ENCODE measurements around the gene SPEM2. TPM values are rescaled to one million over a fixed set of nuclear protein-coding genes. Genes with fewer than 3 reads are reported as not detected.

SPEM2 gene
- total RNA-seq, 1 donor from 2014 or later, result not detected

DNA sequence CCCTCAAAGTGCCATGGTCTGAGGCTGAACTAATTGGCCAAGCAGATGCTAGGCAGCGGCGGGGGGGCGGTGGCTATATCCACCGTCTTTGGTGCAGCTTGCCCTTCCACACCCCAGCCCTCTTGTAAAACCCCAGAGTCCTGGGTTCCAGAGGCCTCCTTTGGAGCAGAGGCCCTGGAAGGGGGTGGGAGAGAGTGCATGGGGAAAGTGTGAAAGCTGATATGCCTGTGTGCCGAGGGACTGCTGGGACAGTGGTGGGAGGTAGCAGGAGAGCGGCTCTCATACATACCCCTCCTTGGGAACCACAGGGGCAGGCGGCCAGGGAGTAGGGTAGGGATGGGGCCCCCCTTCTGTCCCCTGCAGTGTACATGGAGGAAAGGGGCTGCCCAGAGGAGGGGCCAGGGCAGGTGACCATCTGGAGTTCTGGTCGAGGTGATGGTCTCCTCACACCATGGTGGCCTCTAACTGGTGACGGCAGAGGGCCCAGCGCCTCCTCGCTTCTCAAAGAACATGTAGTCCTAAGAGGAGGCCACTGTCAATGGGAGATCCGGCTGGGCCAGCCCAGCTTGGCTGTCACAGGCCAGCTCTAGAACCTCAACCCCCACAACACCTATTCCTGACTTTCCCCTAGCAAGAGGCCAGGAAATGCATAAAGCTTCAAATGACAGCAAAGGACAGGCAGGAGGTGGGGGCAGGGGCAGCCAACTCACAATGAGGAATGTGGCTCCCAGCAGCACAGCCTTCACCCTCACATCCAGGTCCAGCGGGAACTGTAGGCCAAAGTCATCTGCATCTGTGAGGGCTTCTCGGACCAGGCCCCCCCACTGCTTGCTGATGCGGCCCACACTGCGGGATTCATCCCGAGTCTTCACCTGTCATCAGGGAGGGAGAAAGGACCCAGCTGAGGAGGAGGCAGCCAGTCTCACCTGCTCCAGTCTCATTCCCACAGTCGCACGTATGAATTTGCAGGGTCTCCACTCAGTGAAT lies 35.2 kb upstream of the SPEM2 start:
- TF ChIP-seq, protein P1, sequence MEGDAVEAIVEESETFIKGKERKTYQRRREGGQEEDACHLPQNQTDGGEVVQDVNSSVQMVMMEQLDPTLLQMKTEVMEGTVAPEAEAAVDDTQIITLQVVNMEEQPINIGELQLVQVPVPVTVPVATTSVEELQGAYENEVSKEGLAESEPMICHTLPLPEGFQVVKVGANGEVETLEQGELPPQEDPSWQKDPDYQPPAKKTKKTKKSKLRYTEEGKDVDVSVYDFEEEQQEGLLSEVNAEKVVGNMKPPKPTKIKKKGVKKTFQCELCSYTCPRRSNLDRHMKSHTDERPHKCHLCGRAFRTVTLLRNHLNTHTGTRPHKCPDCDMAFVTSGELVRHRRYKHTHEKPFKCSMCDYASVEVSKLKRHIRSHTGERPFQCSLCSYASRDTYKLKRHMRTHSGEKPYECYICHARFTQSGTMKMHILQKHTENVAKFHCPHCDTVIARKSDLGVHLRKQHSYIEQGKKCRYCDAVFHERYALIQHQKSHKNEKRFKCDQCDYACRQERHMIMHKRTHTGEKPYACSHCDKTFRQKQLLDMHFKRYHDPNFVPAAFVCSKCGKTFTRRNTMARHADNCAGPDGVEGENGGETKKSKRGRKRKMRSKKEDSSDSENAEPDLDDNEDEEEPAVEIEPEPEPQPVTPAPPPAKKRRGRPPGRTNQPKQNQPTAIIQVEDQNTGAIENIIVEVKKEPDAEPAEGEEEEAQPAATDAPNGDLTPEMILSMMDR (IDR thresholded peaks at IDR 0.05; ENCODE audit: partially characterized antibody, unreplicated experiment), result no peak
- Mint-ChIP-seq H3K27ac (ENCODE audit: unreplicated experiment) (no peak overlapping the region), H3K9me3 (ENCODE audit: unreplicated experiment) (peaks cover 11% of the 10 kb centered on the region), H3K36me3 (ENCODE audit: unreplicated experiment) (peaks cover 6% of the 10 kb centered on the region), H3K27me3 (ENCODE audit: unreplicated experiment) (peaks cover 12% of the 10 kb centered on the region), H3K4me1 (ENCODE audit: low read depth, unreplicated experiment) (peaks cover 5% of the 10 kb centered on the region), H3K4me3 (ENCODE audit: unreplicated experiment) (no peak overlapping the region)
- DNase-seq, result no peak

GRCh38 chr17:7391307-7391706 lies 34.1 kb upstream of the SPEM2 start:
- H3K27ac Mint-ChIP-seq (ENCODE audit: unreplicated experiment), result no peak overlapping the region
- H3K4me3 Mint-ChIP-seq (ENCODE audit: unreplicated experiment), result peak overlapping the region; percentile 15
- peaks cover 6% of the 10 kb centered on the region for H3K36me3 Mint-ChIP-seq (ENCODE audit: unreplicated experiment)
- TF ChIP-seq, protein P1 (IDR thresholded peaks at IDR 0.05; ENCODE audit: partially characterized antibody, unreplicated experiment), result no peak
- peaks cover 6% of the 10 kb centered on the region for H3K4me1 Mint-ChIP-seq (ENCODE audit: low read depth, unreplicated experiment)
- peaks cover 11% of the 10 kb centered on the region for H3K9me3 Mint-ChIP-seq (ENCODE audit: unreplicated experiment)
- peaks cover 9% of the 10 kb centered on the region for H3K27me3 Mint-ChIP-seq (ENCODE audit: unreplicated experiment)
- DNase-seq, result no peak

DNA sequence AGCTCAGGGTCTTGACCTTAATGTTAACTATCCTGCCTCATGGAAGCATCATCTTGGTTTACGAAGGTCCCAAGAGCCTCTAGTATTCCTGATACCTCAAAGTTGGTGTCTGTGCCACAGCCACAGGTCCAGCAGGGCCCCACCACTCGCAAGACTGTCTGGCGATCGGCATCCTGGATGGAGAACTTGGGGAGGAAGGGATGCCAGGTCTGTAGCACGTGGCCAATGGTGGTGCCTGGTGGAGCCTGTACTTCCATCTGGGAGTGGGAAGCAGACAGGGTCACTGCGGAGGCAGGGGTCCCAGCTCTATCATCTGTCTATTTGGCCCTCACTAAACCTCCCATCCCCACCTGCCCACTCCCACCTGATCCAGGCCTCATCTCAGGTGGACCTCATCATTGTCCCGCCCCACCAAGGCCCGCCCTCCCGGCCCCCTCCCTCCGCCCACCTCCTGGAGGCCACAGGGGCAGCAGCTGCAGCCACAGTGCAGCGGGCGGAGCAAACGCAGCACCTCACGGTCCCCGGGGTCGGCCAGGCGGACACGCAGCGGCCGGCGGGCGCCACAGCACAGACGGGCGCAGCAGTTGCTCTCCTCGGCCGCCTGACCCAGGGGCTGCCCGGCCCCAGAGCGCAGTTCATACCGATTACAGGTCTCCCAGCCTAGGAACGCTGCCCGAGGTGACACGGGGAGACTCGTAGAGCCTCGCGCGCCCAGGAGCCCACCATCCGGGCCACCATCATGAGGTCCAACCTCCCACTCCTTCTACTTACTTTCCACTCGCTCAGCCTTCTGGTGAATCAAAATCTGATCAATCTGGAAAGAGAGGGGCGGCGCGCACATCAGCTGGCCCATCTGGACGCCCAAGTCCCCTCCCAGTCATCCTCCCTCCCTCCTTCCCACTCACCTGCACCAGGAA lies 32.5 kb upstream of the SPEM2 start:
- TF ChIP-seq, protein P1 (IDR thresholded peaks at IDR 0.05; ENCODE audit: partially characterized antibody, unreplicated experiment), result no peak
- Mint-ChIP-seq H3K4me1 (ENCODE audit: low read depth, unreplicated experiment) (peaks cover 6% of the 10 kb centered on the region), H3K27ac (ENCODE audit: unreplicated experiment) (peak overlapping the region; percentile 76), H3K9me3 (ENCODE audit: unreplicated experiment) (peaks cover 9% of the 10 kb centered on the region), H3K27me3 (ENCODE audit: unreplicated experiment) (peaks cover 9% of the 10 kb centered on the region), H3K36me3 (ENCODE audit: unreplicated experiment) (peaks cover 6% of the 10 kb centered on the region), H3K4me3 (ENCODE audit: unreplicated experiment) (peak overlapping the region; percentile 88)
- peak; percentile 69 for DNase-seq

DNA sequence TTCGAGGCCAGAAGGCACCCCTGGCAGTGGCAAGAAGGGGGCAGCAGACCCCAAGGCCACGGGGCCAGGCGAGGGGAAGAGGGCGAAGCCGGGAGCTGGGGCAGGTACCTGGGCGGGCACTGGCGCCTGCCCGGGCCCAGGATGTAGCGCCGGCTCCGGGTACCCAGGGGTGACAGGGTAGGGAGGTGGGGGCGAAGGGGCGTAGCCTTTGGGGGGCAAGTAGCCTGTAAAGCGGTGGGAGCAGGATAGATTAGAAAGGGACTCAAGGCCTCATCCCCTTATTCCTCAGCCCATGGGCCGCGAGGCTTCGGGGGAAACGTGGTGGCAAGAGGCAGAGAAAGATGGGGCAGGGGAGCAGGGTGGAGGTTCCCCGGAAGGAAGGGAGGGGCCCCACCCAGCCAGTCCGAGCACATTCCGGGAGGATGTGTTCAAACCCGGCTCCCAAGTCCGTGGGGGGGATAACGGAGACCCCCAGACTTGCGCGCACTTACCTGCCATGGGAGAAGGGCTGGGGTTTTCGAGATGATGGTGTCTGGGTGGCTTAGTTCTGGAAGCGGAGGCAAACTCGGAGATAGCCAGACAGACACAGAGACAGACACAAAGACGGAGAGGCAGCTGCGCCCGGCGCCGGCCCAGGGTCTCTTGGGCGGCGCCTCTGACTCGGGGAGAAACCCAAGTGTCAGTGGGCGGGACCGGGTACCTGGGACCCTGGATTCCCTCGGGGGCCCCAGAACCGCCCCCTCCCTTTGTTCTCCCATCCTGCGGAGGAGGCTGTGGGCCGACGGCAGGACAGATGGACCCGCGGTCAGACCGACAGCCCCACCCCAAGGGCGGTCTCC lies 31.6 kb upstream of the SPEM2 start:
- TF ChIP-seq, protein P1 (IDR thresholded peaks at IDR 0.05; ENCODE audit: partially characterized antibody, unreplicated experiment), result peak; percentile 21
- Mint-ChIP-seq H3K4me1 (ENCODE audit: low read depth, unreplicated experiment) (peaks cover 6% of the 10 kb centered on the region), H3K4me3 (ENCODE audit: unreplicated experiment) (peak overlapping the region; percentile 90), H3K36me3 (ENCODE audit: unreplicated experiment) (peaks cover 6% of the 10 kb centered on the region), H3K27me3 (ENCODE audit: unreplicated experiment) (peaks cover 9% of the 10 kb centered on the region), H3K27ac (ENCODE audit: unreplicated experiment) (peak overlapping the region; percentile 88), H3K9me3 (ENCODE audit: unreplicated experiment) (peaks cover 9% of the 10 kb centered on the region)
- peak; percentile 42 for DNase-seq
